Hematopoietic multipotent progenitor cell treated with erythropoietin and hydrocortisone succinate and interleukin-3 and kit ligand, for 17 days (in vitro differentiated cells): ENCODE data around the gene PRND.
A peak's percentile ranks its signal among the peaks of the same experiment; 100 is the strongest.
"Not testable (repeated sequence)": the region's sequence is repeated elsewhere in the genome, so short reads cannot be mapped to it uniquely, and the experiment has no call there.

Source experiments
- DNase-seq: peaks from one replicate; pipeline ENCODE4 v3.0.0-alpha.2; 2015; ENCODE audit warnings: low spot score

PRND gene

DNA sequence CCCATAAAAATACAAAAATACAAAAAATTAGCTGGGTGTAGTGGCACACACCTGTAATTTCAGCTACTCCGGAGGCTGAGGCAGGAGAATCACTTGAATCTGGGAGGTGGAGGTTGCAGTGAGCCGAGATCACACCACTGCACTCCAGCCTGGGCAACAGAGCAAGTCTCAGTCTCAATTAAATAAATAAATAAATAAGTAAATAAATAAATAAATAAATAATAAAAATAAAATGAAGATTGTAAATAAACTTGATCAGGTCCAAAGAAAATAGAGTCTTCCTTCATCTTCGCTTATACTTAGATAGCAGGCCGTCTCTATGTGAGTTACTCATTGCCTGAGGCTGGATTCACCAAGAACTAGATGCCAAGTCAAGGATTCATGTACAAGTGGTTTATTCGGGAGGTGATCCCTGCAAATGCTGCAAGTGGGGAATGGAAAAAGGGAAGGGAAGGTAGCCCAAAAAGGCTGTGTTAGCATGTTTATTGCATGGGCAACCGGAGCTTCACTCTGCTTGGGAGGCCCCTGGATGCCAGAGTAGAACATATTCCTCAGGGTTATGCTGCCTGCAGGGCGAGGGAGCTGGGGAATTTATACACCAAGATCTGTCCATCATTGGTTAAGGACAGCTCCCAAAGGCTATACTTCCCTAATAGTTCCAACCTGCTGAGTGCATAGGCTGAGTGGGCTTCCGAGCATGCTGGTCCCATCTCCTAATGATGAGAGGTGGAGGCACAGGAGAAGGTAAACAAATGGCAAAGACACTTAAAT, 16.3 kb downstream of the PRND start:
- no peak for DNase-seq

DNA sequence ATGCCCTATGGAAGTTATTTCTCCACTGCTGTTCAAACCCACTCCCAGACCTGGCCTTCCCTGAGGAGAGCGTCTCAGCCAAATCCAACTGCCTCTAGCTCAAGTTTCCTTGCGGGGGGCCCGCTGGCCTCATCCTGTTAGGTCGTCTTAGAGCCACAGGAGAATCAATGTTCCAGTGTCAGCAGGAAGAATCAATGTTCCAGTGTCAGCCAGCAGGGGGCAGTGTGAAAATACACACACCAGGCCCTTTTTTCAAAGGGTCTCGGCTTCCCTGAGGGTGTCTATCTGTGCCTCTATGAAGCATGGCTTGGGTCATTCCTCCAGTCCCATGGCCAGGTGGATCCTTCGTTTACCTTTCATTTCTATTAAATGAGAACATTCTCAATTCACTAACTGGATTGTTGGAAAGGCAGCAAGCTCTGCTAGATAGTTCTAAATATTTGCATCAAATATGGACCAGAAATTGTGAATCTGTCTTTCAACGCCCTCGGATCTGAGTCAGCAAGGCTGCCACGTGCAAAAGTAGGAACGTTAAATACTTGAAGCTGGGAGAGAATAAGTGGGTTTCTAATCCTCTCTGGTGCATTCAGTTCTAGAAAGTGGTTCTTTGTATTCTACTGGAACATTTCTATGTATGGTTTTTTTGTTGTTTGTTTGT, 19.2 kb downstream of the PRND start:
- DNase-seq = peak; percentile 49

- DNase-seq = no peak
Measured at GRCh38 chr20:4748847-4749246, 27.1 kb downstream of the PRND start.

DNA sequence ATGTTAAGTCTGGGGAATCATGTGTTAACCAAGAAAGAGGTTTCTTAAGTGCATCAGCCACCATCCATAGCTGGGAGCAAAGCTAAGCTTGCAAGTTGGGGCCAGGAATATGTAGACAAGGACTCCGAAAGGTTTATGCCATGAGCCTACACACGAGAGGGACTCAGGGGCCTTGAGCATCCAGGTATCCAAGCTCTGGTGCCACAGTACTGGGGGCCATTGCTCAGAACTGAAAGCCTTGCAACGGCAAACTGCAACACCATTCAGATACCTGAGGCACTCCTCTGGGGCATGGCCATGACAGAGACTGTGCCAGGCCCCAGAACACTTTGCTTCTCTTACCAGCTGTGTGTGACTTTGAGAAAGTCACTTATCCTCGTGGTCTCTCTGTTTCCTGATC, 27.6 kb downstream of the PRND start:
- DNase-seq = no peak

DNA sequence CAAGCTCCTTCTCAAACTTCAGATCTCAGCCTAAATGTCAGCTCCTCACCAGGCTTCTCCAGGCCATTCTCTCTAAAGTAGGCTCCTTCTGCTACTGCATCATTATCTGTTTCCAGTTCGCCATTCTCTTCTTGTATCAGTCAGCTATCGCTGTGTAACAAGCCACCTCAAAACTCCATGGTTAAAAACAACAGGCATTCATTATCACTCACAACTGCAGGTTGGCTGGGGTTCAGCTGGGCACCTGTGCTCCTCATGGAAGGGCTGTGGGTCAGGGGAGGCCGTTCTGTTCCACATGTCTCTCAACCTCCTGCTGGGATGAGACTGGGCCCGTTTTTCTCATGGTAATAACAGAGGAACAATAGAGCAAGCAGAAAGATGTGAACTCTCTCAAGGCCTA, 28.7 kb downstream of the PRND start:
- DNase-seq = no peak

- not testable (repeated sequence) for DNase-seq
Measured at GRCh38 chr20:4759100-4759884, 37.6 kb downstream of the PRND start.

DNA sequence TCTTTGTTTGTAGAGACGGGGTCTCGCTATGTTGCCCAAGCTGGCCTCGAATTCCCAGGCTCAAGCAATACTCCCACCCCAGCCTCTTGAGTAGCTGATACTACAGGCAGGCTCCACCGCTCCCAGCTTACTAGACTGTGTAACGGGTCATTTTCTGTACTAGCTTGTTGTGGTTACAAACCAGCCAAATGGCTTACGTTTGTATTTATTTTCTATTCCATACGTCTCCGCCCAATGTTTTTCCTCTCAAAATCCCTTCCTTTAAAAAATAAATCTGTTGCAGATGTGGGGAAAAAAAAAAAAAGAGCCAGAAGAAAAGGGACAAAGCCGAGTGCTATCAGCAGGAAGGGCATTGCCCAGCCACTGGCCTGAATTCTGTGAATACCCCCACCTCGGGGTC, 41.6 kb downstream of the PRND start:
- no peak for DNase-seq

GRCh38 chr20:4763723-4764510, 42.2 kb downstream of the PRND start:
- no peak for DNase-seq

GRCh38 chr20:4764805-4765204, 43.1 kb downstream of the PRND start:
- no peak for DNase-seq

- DNase-seq = no peak
Measured at GRCh38 chr20:4765681-4766080, 44.0 kb downstream of the PRND start.

DNA sequence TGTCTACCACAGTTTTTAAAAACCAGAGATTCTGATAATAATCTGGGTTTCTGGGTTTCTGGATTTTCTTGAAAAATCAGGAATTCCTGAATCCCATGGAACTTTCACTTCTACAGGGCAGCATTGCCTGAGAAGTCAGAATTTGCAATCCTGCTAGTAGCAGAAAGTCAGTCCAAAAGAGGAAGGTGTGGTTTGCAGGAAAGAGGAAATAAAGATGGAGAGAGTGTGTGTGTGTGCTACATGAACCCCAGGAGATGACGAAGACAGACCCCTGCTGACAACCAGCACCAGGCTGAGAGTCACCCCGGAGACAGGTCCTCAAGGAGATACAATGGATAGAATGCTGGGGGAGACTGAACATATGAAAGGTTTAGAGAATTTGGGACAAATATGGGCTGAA, 44.9 kb downstream of the PRND start:
- DNase-seq = no peak

- no peak for DNase-seq
Measured at GRCh38 chr20:4767084-4767483, 45.4 kb downstream of the PRND start.

- no peak for DNase-seq
Measured at GRCh38 chr20:4769328-4769727, 47.6 kb downstream of the PRND start.

GRCh38 chr20:4770026-4770425, 48.3 kb downstream of the PRND start:
- DNase-seq = no peak

- DNase-seq = no peak
Measured at GRCh38 chr20:4771004-4771403, 49.3 kb downstream of the PRND start.

- no peak for DNase-seq
Measured at GRCh38 chr20:4772132-4772531, 50.4 kb downstream of the PRND start.

GRCh38 chr20:4773014-4773413, 51.3 kb downstream of the PRND start:
- not testable (repeated sequence) for DNase-seq

- no peak for DNase-seq
Measured at GRCh38 chr20:4773736-4774135, 52.0 kb downstream of the PRND start.

- no peak for DNase-seq
Measured at GRCh38 chr20:4774207-4774606, 52.5 kb downstream of the PRND start.

DNA sequence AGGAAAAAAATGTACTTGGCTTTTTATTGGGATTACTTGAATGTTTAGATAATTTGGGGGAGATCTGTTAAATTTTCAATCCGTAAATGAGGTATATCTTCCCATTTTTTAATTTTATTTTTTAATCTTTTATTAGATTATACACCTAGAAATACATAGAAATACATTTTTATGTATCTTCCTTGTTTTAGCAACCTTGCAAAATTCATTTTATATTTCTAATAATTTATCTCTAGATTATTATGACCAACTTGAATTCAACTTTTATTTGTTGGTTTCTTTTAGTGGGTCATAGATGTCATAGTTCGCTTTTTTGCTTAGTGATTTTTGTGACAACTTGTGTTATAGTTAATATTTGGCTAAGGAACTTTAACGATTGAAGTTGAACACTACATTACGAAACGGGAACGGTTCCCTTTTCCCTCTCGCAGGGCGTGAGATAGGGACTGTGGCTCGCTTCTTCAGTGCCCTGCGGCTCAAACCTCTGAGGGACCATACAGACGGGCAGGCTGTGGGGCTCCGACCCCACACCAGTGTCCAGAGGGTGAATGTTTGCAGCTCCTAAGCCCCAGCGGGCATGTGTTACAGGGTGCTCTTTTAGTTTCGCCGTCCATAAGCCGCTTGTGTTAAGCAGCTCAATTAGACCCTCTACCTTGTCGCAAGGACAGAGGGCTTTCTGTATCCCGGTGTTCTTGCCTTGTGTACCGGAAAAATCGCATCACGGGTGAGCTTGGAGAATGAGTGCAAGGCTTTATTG, 53.8 kb downstream of the PRND start:
- DNase-seq = no peak

DNA sequence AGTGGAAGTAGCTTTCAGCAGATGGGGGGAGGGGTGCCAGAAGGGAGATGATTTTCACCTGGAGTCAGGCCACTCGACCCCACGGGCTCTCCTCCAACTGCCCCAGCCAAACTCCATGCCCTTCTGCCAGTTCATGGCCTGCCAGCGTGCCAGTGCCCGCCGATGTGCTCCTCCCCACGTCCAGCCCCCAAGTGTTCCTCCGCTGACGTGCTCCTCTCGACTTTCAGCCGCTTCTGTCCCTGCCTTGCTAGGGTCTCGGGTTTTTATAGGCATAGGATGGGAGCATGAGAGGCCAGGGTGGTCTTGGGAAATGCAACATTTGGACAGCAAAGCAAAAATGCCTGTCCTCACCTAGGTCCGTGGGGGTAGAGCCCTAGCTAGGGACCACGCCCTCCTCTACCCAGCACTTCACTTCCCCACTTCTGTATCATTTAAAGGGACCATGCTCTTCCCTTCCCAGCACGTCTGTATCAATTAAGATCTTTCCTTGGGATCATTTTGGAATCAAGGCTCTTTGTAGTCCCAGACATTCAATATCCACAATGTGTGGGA, 54.4 kb downstream of the PRND start:
- no peak for DNase-seq
